T1000 (cell line): ENCODE results near the gene LAPTM4A.
"Not testable (repeated sequence)": the region's sequence is repeated elsewhere in the genome, so short reads cannot be mapped to it uniquely, and the experiment has no call there.

Experiments used
- DNase-seq: peaks from one replicate; lab custom pipeline; 2025; ENCODE audit warnings: mixed read lengths; lab: John Stamatoyannopoulos, UW

Gene LAPTM4A

DNA sequence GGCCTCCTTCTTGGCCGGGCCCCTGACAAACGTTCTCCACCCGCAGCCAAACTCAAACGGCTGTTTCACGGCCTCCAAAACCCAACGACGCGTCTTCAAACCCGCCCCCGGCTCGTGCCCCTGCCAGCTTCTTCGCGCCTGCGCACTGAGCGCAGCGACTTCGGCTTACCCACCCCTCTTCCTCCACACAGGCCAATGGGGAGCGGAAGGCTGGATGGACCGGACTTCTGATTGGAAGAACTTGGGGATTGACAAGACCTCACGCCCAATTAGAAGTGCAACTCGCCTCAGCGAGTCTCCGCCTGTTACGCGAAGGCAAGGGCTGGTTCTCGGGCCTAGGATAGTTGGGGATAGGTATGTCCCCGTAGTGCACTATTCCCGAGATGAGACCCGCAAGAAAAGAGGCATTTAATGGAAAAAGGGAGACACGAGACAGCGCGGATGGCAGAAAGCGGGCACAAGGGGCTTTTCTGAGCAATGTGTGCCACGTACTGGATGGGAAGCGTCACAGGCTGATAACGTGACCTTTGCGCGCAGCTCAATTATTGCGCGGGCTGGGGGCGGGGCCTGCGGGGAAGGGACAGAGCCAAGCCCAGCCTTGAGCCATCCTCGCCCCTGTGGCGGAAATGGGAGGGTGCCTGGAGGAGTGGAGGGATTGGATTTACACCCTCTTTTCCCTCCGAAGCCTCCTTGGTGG is at the start of gene LAPTM4A:
TSS of gene LAPTM4A (minus strand) at position 97 of the 697 bp plus-strand sequence. CDS start 108 bp downstream, outside the sequence.
- DNase-seq: peak; percentile 95

DNA sequence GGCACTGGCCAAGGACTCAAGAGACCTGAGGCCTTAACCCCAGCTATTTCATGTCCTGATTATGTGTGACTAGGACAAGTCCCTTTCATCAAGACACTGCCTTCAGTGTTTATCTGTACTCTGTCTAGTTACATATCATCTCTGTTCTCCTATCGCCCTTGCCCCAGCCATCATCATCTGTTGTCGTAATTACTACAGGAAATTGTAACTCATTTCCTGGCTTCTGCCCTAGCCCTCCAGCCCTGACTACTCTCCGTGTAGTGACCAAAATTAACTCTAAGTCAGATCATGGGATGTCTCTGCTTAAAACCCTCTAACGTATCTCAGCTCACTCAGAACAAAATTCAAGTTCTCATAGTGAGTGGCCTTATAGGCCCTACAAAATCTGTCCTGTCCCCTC is 49.3 kb upstream of the LAPTM4A start:
- DNase-seq: no peak

DNA sequence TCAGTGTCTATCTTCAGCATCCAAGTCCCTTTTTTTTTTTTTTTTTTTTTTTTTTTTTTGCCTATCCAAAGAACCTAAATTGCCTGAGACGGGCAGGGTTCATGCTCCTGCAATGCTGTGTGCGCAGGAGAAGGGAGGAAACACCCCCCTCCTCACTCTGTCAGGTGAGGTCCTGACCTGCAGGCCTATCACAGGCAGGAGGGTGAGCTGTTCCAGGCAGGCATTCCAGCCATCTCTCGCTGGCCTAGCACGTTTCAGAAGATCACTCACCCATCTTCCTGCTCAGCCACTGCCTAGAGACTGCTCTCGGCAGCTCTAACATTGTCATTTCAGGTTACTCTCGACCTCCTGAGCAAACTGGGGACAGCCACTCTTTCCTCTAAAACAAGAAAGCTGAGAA is 48.4 kb upstream of the LAPTM4A start:
- no peak for DNase-seq

DNA sequence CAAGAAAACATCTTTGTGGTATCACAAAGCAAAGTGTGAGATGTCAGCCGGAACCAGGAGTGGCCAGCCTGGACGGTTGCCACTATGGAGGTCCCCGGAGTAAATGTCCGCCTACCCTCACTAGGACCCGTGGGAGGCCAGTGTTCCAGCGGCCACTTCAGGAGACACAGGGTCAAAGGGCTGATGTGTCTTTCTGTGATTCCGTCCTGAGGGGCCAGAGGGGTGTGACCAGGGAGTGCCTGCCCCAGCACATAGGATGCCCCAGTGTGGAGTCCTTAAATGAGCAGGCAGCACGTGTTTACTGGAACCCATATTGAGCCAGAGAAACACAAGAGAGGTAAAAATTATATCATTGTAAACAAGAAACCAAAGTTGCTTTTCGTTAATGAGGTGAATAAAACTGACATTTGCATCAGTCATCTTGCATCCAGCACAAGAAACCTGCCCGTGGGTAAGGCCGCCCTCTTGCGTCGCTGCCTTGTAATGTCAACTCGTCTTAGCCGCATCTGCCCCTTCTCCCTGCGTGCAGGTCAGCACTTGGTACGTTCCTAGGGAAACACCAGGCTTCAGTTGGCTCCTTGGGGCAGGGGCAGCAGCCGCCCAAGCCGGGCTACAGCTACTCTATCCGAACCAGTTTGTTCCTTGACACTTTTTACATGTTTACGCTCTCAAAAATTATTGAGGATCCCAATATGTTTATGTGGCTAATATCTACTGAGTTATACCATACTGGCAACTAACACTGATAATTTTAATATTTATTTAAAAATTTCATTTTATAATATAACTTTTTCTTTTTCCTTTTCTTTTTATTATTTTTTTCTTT is 46.7 kb upstream of the LAPTM4A start:
- peak; percentile 69 for DNase-seq

DNA sequence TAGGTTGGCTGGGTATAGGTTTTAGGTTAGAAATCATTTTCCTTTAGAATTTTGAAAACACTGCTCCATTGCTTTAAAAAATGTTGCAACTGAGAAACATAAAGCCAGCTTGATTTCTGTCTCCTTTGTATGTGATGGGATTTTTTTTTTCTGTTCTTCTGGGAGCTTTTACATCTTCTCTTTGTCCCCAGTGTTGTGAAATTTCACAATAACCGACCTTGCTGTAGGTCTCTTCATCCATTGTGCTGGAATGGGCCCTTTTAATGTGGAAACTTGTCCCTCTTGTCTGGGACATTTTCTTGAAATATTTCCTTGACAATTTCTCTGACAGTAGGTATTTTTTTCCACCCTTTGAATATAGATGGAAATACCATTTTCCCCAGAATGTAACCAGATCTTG is 44.0 kb upstream of the LAPTM4A start:
- no peak for DNase-seq

GRCh38 chr2:20094955-20095354 is 43.5 kb upstream of the LAPTM4A start:
- DNase-seq: no peak

GRCh38 chr2:20094142-20094755 is 42.8 kb upstream of the LAPTM4A start:
- no peak for DNase-seq

DNA sequence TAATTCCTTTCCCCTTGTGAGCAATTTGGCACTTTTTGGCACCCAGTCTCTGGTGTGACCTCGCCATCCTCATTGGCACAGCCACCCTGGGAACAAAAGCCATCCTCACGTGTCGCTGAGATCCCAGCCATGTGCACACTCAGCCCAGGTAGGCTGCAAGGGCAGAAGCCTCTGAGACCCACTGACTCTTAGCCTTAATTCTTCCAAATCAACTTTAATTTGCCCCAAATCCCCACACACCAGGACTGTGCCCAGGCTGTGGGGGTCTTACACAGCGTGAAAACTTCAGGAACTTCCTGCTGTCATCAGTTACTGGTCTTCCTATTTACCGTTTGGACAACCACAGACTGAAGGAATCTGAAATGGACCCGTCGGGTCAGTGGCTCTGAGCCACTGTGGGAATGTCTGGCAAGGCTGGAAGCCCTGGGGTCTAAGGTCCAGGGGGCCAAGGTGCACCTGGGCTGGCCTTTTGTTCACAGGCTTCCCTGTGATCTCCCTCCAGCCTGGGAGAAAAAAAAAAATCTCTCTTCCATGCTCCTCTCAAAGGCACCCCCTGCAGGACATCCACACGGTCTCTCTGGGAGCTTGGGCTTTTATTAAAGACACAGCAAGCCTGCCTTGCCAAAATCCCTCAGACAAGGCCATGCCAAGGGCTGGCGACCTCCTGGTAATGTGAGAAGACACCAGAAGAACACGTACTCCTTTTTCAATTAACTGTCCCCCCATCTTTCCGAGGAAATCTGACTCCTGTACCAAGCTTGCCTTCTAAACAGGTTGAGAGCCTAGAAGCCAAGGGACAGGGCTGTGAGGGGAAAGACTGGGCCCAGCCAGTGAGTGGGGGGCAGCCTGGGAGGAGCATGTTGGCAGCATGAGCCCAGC is 42.1 kb upstream of the LAPTM4A start:
- DNase-seq: peak; percentile 19

DNA sequence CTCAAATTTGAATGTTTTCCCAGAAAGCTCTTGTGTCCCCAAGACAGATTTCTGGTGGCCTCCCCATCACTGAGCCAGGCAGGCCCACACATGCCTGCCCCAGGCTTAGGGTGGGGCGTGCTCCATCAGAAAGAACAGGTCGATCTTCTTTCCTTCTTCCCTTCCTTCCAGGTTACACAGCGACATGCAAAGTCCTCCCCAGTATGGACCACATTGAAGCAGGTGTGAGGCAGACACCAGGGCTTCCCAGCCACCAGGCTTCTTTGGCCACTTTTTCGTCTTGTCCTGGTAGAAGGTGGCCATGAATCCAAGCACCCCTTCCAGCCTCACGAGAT is 41.4 kb upstream of the LAPTM4A start:
- DNase-seq: no peak

DNA sequence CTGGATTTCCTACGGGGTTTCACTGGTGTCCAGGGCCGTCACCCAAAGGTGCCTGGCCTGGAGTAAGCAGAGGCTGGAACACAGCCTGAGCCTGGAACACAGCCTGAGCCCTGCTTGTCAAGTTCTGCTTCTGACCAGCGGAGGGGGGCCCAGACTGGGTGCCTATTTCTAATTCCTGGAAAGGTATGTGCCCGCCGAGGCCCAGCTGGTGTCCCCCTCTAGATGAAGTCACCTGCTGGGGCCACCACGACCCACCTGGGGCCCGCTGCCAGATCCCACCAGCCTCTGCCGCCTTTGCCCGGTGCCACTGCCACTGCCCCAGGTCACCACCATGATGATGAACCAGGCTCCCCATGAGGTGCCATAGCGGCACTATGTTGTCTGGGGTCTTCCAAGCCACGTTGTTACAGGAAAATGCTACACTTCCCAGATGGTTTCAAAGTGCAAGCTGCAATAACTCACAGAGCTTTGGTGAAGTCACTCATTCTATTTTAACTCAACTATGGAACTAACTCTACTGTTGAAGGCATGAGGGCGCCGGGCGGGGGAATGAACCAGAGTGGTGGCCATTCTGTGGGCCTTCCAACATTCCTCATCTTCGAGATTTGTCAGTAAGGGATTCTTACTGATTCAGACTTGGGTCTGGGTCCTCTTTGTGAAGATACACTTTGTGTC is 40.9 kb upstream of the LAPTM4A start:
- DNase-seq: no peak

- peak; percentile 75 for DNase-seq
Measured at GRCh38 chr2:20091305-20091991, 40.0 kb upstream of the LAPTM4A start.

DNA sequence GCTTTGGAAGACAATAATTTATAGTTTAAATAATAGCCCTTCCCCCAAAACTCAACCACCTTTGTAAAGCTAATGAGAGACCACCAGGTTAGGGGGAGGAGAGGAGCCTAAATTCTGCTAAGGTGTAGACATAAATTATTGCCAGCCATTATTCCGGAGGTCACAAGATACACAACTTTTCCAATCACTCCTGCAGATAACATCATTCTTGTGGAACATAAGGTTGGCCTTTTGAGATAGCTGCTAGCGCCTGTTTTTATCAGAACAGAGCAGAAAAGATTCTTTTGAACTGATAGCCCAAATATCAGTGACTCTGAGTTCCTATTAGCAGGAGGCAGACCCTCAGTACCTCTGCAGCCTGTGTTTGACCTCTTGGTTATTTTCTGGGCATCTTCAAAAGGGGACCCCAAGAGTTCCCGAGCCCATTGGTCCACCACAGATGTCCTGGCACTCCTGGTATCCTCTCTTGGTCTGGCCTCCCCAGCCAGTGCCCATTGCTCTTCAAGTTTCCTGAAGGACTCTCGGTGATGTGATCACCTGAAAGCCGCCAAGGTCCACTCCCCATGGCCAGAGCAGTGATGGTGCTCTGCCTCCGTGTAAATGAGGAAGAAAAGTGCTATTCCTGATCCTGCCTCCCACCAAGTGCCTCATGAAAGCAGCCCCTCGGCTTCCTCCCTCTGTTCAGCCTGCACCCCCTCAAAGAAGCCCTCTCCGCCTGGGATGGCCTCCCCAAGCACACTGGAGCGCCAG is 38.5 kb upstream of the LAPTM4A start:
- DNase-seq: no peak

DNA sequence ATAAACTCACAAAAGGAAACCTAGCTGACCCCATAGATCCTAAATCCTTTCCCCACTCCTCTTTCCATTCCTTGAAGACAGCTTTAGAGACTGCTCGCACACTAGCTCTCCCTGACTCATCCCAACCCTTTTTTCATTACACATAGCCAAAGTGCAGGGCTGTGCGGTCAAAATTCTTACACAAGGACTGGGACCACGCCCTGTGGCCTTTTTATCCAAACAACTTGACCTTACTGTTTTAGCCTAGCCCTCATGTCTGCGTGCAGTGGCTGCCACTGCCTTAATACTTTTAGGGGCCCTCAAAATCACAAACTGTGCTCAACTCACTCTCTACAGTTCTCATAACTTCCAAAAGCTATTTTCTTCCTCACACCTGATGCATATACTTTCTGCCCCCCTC is 34.5 kb upstream of the LAPTM4A start:
- DNase-seq: not testable (repeated sequence)

DNA sequence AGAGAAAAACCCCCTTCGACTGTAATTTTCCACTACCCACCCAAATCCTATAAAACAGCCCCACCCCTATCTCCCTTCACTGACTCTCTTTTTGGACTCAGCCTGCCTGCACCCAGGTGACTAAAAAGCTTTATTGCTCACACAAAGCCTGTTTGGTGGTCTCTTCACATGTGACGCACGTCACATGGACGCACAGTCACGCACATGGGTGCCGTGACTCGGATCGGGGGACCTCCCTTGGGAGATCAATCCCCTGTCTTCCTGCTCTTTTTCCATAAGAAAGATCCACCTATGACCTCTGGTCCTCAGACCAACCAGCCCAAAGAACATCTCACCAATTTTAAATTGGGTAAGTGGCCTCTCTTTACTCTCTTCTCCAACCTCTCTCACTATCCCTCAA is 31.4 kb upstream of the LAPTM4A start:
- not testable (repeated sequence) for DNase-seq

DNA sequence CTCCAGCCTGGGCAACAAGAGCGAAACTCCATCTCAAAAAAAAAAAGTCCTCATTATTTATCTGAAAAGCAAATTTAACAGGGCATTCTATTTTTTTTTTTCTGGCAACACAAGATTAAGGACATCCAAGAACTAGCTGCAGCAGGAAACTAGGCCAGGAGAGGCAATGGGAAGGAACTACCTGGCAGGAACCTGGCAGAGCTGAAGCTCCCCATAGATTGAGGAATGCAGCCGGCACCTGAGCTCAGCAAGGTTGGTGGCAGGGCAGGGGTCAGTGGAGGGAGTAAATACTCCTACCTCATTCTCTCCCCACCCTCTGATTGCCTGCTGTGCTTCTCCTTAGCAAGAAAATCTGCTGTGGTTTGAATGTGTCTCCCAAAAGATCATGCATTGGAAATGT is 30.4 kb upstream of the LAPTM4A start:
- no peak for DNase-seq

DNA sequence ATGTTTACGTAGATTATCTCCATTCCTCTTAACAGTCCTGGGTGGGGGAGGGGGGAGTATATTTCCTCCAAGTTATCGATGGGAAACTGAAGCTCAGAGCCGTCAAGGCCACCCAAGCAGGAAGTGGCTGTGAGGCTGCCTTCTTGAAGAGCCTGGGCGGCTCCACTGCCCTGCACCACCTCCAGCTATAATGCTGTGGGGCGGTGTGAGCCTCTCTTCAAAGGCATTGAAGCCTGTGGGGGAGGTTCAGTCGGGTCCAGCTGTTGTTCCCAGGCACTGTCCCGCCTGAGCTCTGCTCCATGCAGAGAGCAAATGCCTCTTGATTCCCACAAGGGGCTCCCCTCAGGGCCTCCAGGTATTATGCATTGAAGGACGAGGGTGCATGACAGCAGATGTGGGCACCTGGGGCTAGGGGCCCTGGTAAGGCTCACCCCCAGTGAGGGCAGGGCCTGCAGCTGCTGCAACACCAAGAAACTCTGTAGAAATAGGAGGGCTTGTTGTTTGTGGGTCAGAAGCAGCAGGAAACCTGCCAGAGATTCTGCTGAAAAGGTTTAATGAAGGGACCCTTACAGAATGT is 29.5 kb upstream of the LAPTM4A start:
- no peak for DNase-seq

DNA sequence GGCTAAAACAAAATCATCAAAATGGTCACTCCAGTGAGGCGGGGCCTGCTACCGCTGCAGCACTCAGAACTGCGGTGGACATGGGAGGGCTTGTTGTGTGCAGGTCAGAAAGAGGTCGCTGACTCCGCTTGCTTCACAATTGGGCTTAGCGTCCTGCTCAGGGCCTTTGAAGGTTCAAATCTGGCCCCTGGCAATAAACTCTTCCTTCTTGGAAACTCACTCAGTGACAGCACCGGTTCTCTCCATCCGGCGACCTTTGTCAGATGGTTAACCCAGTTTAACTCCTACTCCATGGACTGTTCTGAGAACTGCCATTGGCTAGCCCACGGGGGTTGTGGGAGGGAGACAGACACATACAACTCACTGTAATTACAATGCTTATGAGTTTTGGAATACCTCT is 29.0 kb upstream of the LAPTM4A start:
- no peak for DNase-seq

GRCh38 chr2:20079546-20080115 is 28.2 kb upstream of the LAPTM4A start:
- DNase-seq: no peak

GRCh38 chr2:20077411-20077940 is 26.0 kb upstream of the LAPTM4A start:
- DNase-seq: no peak
